CD4-positive, alpha-beta T cell treated with Interleukin-12 subunit alpha and Interleukin-12 subunit beta, for 1 hour (primary cell): ENCODE measurements around the gene ATXN1.

Experiments used
- DNase-seq: peaks from one replicate; pipeline ENCODE4 v3.0.0-alpha.2; 2020

Gene ATXN1

DNA sequence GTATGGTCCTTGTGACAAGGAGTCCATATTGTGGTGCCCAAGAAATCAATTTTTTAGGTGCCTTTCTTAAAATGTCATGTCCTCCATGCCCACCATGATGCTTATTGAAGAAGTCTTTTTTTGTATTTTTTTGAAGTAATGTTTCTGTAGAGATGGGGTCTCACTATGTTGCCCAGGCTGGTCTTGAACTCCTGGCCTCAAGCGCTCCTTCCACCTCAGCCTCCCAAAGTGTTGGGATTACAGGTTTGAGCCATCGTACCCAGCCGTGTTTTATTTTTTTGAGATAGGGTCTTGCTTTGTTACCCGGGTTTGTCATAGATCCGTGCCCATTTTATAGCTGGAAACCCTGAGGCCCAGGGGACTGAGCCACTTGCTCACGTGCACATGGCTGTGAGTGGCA lies 238.3 kb downstream of the ATXN1 start:
- no peak for DNase-seq

GRCh38 chr6:16521528-16521927 lies 239.7 kb downstream of the ATXN1 start:
- DNase-seq: no peak

DNA sequence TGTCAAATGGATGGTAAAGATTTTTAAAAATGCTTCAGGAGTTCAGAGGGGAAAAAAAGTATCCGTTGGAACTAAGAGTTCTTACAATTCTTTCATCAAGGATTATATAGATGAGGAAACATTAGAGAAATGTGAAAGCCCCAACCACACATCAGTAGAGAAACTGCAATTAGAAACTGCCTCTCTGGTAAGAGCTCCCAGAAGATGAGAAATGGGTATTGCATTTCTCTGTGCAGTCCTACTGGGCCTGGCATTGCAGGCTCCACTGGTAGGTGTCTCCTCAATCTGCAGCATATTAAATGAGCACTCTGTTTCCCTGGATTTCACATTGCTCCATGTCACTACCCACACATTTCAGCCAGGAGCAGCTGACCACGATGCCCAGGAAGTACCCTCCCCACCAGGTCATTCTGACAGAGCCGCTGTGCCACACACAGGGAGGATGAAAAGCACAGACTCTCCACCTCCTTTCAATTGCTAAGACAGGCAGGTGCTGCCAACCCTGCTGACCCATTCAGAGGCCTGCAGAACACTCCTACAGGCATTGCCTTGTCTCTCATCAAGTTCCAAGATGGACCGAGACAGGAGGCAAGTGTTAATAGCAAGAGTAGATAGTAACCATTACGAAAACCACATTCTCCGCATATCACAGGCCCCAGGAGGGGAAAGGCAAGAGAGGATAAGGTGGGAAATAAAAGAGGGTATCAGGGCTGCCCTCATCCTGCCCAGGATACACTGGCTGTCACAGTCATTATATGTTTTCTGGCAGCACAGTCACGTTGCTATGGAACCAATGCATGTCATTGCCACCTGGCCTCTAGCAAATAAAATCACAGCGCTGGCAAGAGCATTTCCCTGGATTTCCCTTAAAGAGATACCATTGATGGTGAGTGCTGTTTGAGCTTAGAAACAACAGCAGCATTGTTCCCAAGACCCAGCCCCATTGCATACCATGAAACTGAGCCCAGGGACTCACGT lies 241.7 kb downstream of the ATXN1 start:
- no peak for DNase-seq

DNA sequence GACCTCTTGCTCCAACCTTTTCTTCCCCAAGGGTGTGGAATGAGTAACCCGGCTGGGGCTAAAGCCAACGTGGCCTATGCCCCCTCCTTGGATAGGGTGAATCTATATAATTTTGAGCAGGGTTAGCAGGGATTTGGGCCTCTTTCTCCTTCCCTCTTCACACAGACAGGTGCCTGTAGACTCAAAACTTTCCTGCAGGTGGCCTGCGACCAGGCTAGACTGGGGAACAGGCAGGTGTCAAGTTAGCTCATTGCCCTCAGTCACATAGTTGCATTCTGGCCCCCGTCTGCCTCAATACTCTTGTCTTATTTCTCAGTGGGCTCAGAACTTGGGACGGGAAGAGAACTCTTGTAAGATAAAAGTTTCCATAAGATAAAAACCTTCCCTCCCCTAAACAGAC lies 243.0 kb downstream of the ATXN1 start:
- DNase-seq: no peak

- DNase-seq: peak; percentile 66
Measured at GRCh38 chr6:16514249-16514648, 247.0 kb downstream of the ATXN1 start.

- no peak for DNase-seq
Measured at GRCh38 chr6:16512544-16513290, 248.5 kb downstream of the ATXN1 start.

GRCh38 chr6:16511723-16512489 lies 249.4 kb downstream of the ATXN1 start:
- peak; percentile 31 for DNase-seq

DNA sequence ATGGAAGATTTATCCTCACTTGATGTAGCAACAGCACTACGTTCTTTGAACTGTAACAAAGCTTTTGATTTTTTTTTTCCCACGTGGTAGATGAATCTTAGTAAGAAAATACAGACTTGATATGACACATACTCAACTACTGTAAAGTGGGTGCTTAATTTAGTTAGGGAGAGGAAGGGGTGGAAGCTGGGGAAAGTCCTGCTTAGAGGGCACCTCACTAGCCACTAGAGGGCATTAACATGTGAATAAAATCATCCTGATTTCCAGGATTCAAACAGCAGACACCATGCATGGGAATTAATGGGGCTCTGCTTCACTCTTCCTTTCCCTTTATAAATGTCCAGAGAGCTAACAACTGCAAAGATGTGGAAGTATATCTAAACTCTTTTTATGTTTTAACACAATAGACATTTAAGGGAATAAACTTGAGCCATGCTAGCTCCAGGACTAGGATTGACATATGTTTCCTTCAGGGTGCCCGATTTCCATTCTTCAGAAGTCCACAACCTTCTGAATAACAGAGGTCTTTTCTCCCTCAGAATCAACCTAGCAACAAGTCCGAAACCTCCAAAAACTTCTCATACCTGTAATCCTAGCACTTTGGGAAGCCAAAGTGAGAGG lies 250.1 kb downstream of the ATXN1 start:
- DNase-seq: peak; percentile 50

DNA sequence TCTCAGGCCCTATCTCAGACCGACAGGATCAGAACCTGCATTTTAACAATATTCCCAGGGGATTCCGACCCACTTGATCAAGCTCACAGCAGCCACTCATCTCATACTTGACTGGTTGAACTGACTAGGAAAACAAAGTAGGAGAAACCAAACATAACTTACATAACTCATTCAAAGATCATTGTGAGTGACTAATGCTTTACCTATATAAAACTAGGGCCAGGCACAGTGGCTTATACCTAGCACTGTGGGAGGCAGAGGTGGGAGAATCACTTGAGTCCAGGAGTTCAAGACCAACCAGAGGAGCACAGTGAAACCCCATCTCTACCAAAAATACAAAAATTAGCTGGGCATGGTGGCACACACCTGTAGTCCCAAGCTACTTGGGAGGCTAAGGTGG lies 251.0 kb downstream of the ATXN1 start:
- DNase-seq: no peak

DNA sequence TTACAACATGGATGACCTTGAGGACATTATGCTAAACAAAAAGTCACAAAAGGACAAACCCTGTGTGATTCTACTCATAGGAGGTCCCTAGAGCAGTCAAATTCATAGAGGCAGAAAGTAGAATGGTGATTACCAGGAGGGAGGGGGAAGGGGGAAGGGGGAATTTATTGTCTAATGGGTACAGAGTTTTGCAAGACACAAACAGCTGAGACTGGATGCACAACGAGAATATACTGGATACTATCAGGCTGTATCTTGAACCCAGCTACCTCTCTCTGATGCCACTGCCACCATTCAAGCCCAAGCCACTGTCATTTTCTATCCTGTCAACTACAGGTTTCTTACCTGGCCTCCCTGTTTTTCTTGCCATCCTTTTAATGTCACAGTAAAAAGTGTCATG lies 252.3 kb downstream of the ATXN1 start:
- DNase-seq: no peak

- no peak for DNase-seq
Measured at GRCh38 chr6:16505711-16506357, 255.4 kb downstream of the ATXN1 start.

DNA sequence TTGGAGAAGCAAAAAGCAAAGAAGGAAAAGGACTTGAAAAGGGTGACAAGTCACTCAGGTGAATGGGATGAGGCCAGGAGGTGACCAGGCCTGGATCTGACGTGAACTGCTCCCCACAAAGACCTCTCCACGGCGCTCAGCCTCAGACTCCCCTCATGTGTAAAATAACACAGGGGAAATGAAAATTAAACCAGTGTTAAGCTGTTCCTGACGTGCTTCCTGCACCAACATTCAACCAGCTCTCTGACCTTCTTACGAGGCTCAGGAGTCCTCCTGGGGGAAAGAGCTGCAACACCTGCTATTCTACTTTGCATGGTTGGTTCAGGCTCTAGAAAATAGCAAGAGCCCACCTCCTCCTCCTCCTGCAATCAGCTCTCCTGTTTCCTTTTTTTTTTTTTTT lies 256.7 kb downstream of the ATXN1 start:
- DNase-seq: no peak

DNA sequence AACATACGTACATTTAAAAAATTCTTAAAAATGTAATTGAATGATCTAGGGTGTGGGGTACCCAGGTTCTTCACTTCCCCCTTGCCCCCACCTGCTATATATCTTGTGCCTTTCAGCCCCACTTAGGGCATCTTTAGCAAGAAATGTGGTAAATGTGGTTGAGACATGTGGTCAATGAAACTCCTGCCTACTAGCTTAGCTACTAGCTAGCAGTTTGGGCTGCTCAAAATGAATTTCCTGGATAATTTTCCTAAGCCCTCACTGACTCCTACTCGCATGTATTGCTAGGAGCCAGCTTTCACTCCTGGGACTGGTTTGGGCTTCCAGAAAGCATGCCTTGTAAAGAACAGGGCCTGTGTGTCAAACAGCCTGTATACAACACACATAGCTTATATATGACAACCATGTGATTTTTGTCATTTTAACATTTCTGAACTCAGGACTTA lies 257.3 kb downstream of the ATXN1 start:
- DNase-seq: peak; percentile 46

DNA sequence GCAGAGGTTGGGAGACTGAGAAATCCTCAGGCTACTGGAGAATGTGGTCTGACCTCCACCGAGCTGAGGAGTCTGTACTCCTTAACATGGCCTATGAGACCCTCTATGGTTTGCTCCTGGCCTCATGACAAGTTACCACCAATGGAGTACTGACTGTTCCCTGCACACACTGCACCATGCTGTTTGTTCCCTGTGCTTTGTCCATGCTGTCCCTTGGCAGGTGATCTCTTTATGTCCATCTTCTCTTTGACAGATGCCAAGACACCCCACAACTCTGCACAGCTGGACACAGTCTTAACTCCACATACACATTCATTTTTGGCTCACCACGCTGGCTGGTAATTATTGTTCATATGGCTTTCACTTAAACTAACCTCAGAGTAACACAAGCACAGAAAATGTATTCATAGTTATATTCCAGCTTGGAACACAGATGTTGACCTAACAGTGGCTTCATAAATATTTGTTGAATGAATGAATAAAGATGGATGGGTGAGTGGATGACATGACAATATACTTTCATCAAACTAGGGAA lies 258.0 kb downstream of the ATXN1 start:
- DNase-seq: no peak

DNA sequence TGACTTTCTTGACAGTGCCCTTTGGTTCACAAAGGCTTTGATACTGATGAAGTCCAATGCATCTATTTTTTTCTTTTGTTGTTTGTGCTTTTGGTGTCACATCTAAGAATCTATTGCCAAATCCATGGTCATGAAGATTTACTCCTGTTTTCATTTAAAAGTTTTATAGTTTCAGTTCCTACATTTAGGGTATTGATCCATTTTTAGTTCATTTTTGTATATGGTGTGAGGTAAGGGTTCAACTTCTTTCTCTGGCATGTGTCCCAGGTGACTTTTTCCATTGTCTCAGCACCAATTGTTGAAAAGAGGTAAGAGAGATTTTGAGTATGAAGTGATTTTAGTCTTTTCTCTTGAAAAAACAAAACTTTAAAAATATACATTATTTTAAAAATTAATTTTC lies 262.3 kb downstream of the ATXN1 start:
- no peak for DNase-seq

GRCh38 chr6:16498237-16498636 lies 263.0 kb downstream of the ATXN1 start:
- DNase-seq: no peak

- no peak for DNase-seq
Measured at GRCh38 chr6:16496991-16497801, 264.1 kb downstream of the ATXN1 start.

DNA sequence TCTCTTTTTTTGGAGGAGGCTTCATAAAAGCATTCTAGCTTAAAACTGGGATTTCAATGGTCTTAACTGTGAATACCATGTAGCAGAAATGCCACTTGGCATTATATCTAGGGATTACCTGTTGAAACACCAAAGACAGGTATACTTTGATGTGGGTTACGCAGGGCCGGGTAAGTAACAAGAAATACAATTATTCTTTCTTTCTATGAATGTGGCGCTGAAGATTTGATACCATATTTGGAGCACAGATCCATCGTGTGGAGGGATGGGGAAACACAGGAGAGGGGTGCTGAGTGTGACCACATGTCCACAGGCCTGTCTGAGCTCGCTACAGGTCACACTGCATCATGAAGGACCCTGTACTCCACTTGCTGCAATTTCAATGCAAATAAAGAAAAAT lies 265.1 kb downstream of the ATXN1 start:
- peak; percentile 33 for DNase-seq

GRCh38 chr6:16494793-16495192 lies 266.5 kb downstream of the ATXN1 start:
- DNase-seq: no peak

GRCh38 chr6:16493802-16494201 lies 267.5 kb downstream of the ATXN1 start:
- no peak for DNase-seq

DNA sequence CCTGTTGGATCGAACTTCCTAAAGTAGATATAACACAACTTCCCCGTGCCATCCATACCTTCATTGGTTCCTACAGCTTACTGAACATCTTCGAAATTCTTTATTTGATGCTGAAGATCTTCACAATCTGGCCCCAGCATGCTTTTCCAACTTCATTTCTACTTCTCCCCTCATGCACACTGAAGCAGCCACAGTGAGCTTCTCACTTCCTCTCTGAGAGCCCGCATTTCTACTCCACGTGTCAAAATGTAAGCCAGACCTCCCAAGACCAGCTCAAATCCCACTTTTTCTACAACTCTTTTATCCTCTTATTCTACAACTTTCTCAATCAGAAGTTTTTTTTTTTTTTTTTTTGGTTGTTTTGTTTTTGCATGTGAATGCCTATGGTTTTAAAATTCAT lies 268.1 kb downstream of the ATXN1 start:
- no peak for DNase-seq
